H1 (cell line): Measurements from ENCODE around the gene ABCA2. TPM values are rescaled to one million over a fixed set of nuclear protein-coding genes. Genes with fewer than 3 reads are reported as not detected.

Experiments
- ATF3 ChIP-seq: IDR thresholded peaks from 2 replicates; pipeline ENCODE4 v1.6.1; 2011; ENCODE audit warnings: low read depth, mild to moderate bottlenecking, low read length; ENCODE audit not compliant: insufficient read depth
- EGR1 ChIP-seq: IDR thresholded peaks from 2 replicates; pipeline ENCODE4 v1.6.1; 2011; ENCODE audit warnings: low read depth, low read length, borderline replicate concordance
- PHF8 ChIP-seq: fragments of 200-600 bp; sonication (generic); conservative IDR thresholded peaks from 2 replicates; pipeline ENCODE4 v1.7.1; 2012; ENCODE audit warnings: low read depth, mild to moderate bottlenecking, inconsistent platforms, low read length, moderate library complexity
- polyA plus RNA-seq, 7 experiments: library from polyadenylated mRNA; depleted of rRNA in 3 of 7; stranded (reverse) in 5 of 7; unstranded in 2 of 7; fragments of >200 nt in 5 of 7; fragments of 200-250 nt in 2 of 7; gene quantifications; 1 replicate in 5 of 7; 2 replicates in 1 of 7; 4 replicates in 1 of 7; pipeline versions ENCODE4 v1.2.1 to v1.2.3, GENCODE V29; 2011 to 2013; ENCODE audit warnings: missing spikeins in 2 of 7, mixed read lengths in 2 of 7
- total RNA-seq: library from RNA; stranded (reverse); fragmentation: NEBNext Ultra II Directional; extraction: Animal tissue kit (Norgen Biotek cat#: 25700); gene quantifications from 2 replicates; pipeline ENCODE4 v1.2.1, GENCODE V29; 2021

ABCA2 gene
- total and polyA plus RNA-seq, 2 of the 8 experiments (the other 6 are each of a cell fraction or from before 2014, with no cell fraction given) = 12.5 to 14.3 TPM

GRCh38 chr9:136981588-136982231, 46.3 kb downstream of the ABCA2 start (continued):
- TF ChIP-seq EGR1 (no peak), ATF3 (no peak), PHF8 (no peak)
